ENCODE results near the gene CDH4.

Gene CDH4

GRCh38 chr20:61733216-61733615 is 481.2 kb downstream of the CDH4 start:
- Histone ChIP-seq H3K4me2 (ENCODE audit: low read length) (no peak overlapping the region), H3K4ac (ENCODE audit: low read depth, low read length) (no peak overlapping the region), H3K4me1 (ENCODE audit: control insufficient read depth, low read depth, low read length) (no peaks in the 10 kb centered on the region), H2BK120ac (ENCODE audit: low read depth, low read length) (no peak overlapping the region), H3K56ac (ENCODE audit: low read length) (no peak overlapping the region), H4K5ac (ENCODE audit: low read length) (no peak overlapping the region), H3K27ac (ENCODE audit: low read depth, low read length) (no peak overlapping the region), H3K36me3 (ENCODE audit: control insufficient read depth, insufficient read depth, low read length) (no peaks in the 10 kb centered on the region), H2BK15ac (replicated peaks; ENCODE audit: low read depth) (no peak overlapping the region), H2BK5ac (ENCODE audit: low read length) (no peak overlapping the region), H3K9ac (ENCODE audit: low read length) (no peak overlapping the region), H3K4me3 (ENCODE audit: low read length) (no peak overlapping the region), H3K23ac (ENCODE audit: low read length) (no peak overlapping the region), H3K18ac (ENCODE audit: low read length) (no peak overlapping the region), H3K27me3 (ENCODE audit: insufficient read depth, low read length, poor library complexity) (no peaks in the 10 kb centered on the region), H3K79me2 (ENCODE audit: control insufficient read depth, insufficient read depth, low read length) (no peaks in the 10 kb centered on the region), H4K8ac (ENCODE audit: low read depth, low read length) (no peak overlapping the region), H2AK5ac (ENCODE audit: low read length) (no peak overlapping the region), H3K79me1 (ENCODE audit: low read length) (no peaks in the 10 kb centered on the region)
- no peak for DNase-seq
- WGBS (ENCODE audit: extremely low coverage, insufficient coverage, low lambda C conversion rate) = no CpG with 5 or more reads among the region's 13 CpGs

- Histone ChIP-seq H3K79me1 (ENCODE audit: low read length) (no peaks in the 10 kb centered on the region), H4K8ac (ENCODE audit: low read depth, low read length) (no peak overlapping the region), H3K23ac (ENCODE audit: low read length) (no peak overlapping the region), H4K5ac (ENCODE audit: low read length) (no peak overlapping the region), H3K27ac (ENCODE audit: low read depth, low read length) (no peak overlapping the region), H2AK5ac (ENCODE audit: low read length) (no peak overlapping the region), H3K4ac (ENCODE audit: low read depth, low read length) (no peak overlapping the region), H3K79me2 (ENCODE audit: control insufficient read depth, insufficient read depth, low read length) (no peaks in the 10 kb centered on the region), H3K27me3 (ENCODE audit: insufficient read depth, low read length, poor library complexity) (no peaks in the 10 kb centered on the region), H3K9ac (ENCODE audit: low read length) (no peak overlapping the region), H3K18ac (ENCODE audit: low read length) (no peak overlapping the region), H3K4me2 (ENCODE audit: low read length) (no peak overlapping the region), H2BK120ac (ENCODE audit: low read depth, low read length) (no peak overlapping the region), H3K56ac (ENCODE audit: low read length) (no peak overlapping the region), H2BK5ac (ENCODE audit: low read length) (no peak overlapping the region), H3K36me3 (ENCODE audit: control insufficient read depth, insufficient read depth, low read length) (no peaks in the 10 kb centered on the region), H3K4me1 (ENCODE audit: control insufficient read depth, low read depth, low read length) (no peaks in the 10 kb centered on the region), H2BK15ac (replicated peaks; ENCODE audit: low read depth) (no peak overlapping the region), H3K4me3 (ENCODE audit: low read length) (no peak overlapping the region)
- WGBS (ENCODE audit: extremely low coverage, insufficient coverage, low lambda C conversion rate) = no CpG with 5 or more reads among the region's 28 CpGs
- no peak for DNase-seq
Measured at GRCh38 chr20:61733891-61734732, 482.1 kb downstream of the CDH4 start.

GRCh38 chr20:61734733-61735502 is 482.9 kb downstream of the CDH4 start:
- no peak overlapping the region for H3K23ac ChIP-seq (ENCODE audit: low read length)
- no peak overlapping the region for H3K4me3 ChIP-seq (ENCODE audit: low read length)
- no peak overlapping the region for H3K9ac ChIP-seq (ENCODE audit: low read length)
- H3K79me1 ChIP-seq (ENCODE audit: low read length) = no peaks in the 10 kb centered on the region
- H3K79me2 ChIP-seq (ENCODE audit: control insufficient read depth, insufficient read depth, low read length) = no peaks in the 10 kb centered on the region
- no peak overlapping the region for H3K27ac ChIP-seq (ENCODE audit: low read depth, low read length)
- no peak overlapping the region for H2BK15ac ChIP-seq (replicated peaks; ENCODE audit: low read depth)
- no peak overlapping the region for H3K18ac ChIP-seq (ENCODE audit: low read length)
- H4K5ac ChIP-seq (ENCODE audit: low read length) = no peak overlapping the region
- DNase-seq = no peak
- H3K36me3 ChIP-seq (ENCODE audit: control insufficient read depth, insufficient read depth, low read length) = no peaks in the 10 kb centered on the region
- H4K8ac ChIP-seq (ENCODE audit: low read depth, low read length) = no peak overlapping the region
- no peak overlapping the region for H3K4me2 ChIP-seq (ENCODE audit: low read length)
- H3K4me1 ChIP-seq (ENCODE audit: control insufficient read depth, low read depth, low read length) = no peaks in the 10 kb centered on the region
- H3K4ac ChIP-seq (ENCODE audit: low read depth, low read length) = no peak overlapping the region
- H2BK120ac ChIP-seq (ENCODE audit: low read depth, low read length) = no peak overlapping the region
- no peak overlapping the region for H2BK5ac ChIP-seq (ENCODE audit: low read length)
- no CpG with 5 or more reads among the region's 26 CpGs for WGBS (ENCODE audit: extremely low coverage, insufficient coverage, low lambda C conversion rate)
- no peak overlapping the region for H3K56ac ChIP-seq (ENCODE audit: low read length)
- no peak overlapping the region for H2AK5ac ChIP-seq (ENCODE audit: low read length)
- H3K27me3 ChIP-seq (ENCODE audit: insufficient read depth, low read length, poor library complexity) = no peaks in the 10 kb centered on the region

- no CpG with 5 or more reads among the region's 11 CpGs for whole genome bisulfite sequencing (ENCODE audit: extremely low coverage, insufficient coverage, low lambda C conversion rate)
- H3K27me3 ChIP-seq (ENCODE audit: insufficient read depth, low read length, poor library complexity) = no peaks in the 10 kb centered on the region
- H3K56ac ChIP-seq (ENCODE audit: low read length) = no peak overlapping the region
- no peak overlapping the region for H2BK15ac ChIP-seq (replicated peaks; ENCODE audit: low read depth)
- H3K36me3 ChIP-seq (ENCODE audit: control insufficient read depth, insufficient read depth, low read length) = no peaks in the 10 kb centered on the region
- H2AK5ac ChIP-seq (ENCODE audit: low read length) = no peak overlapping the region
- no peak overlapping the region for H3K27ac ChIP-seq (ENCODE audit: low read depth, low read length)
- H3K4me1 ChIP-seq (ENCODE audit: control insufficient read depth, low read depth, low read length) = no peaks in the 10 kb centered on the region
- DNase-seq = no peak
- no peak overlapping the region for H4K5ac ChIP-seq (ENCODE audit: low read length)
- H3K9ac ChIP-seq (ENCODE audit: low read length) = no peak overlapping the region
- no peak overlapping the region for H4K8ac ChIP-seq (ENCODE audit: low read depth, low read length)
- no peak overlapping the region for H3K18ac ChIP-seq (ENCODE audit: low read length)
- H3K79me1 ChIP-seq (ENCODE audit: low read length) = no peaks in the 10 kb centered on the region
- no peak overlapping the region for H3K4me2 ChIP-seq (ENCODE audit: low read length)
- no peak overlapping the region for H3K4ac ChIP-seq (ENCODE audit: low read depth, low read length)
- H2BK120ac ChIP-seq (ENCODE audit: low read depth, low read length) = no peak overlapping the region
- no peak overlapping the region for H2BK5ac ChIP-seq (ENCODE audit: low read length)
- no peaks in the 10 kb centered on the region for H3K79me2 ChIP-seq (ENCODE audit: control insufficient read depth, insufficient read depth, low read length)
- no peak overlapping the region for H3K4me3 ChIP-seq (ENCODE audit: low read length)
- H3K23ac ChIP-seq (ENCODE audit: low read length) = no peak overlapping the region
Measured at GRCh38 chr20:61735503-61735785, 483.4 kb downstream of the CDH4 start.

- WGBS (ENCODE audit: extremely low coverage, insufficient coverage, low lambda C conversion rate) = no CpG with 5 or more reads among the region's 10 CpGs
- no peak overlapping the region for H2BK5ac ChIP-seq (ENCODE audit: low read length)
- H3K9ac ChIP-seq (ENCODE audit: low read length) = no peak overlapping the region
- H3K27ac ChIP-seq (ENCODE audit: low read depth, low read length) = no peak overlapping the region
- H3K56ac ChIP-seq (ENCODE audit: low read length) = no peak overlapping the region
- no peak overlapping the region for H3K4ac ChIP-seq (ENCODE audit: low read depth, low read length)
- no peak overlapping the region for H4K5ac ChIP-seq (ENCODE audit: low read length)
- H2BK120ac ChIP-seq (ENCODE audit: low read depth, low read length) = no peak overlapping the region
- no peak overlapping the region for H2BK15ac ChIP-seq (replicated peaks; ENCODE audit: low read depth)
- no peaks in the 10 kb centered on the region for H3K27me3 ChIP-seq (ENCODE audit: insufficient read depth, low read length, poor library complexity)
- no peaks in the 10 kb centered on the region for H3K79me1 ChIP-seq (ENCODE audit: low read length)
- H4K8ac ChIP-seq (ENCODE audit: low read depth, low read length) = no peak overlapping the region
- no peaks in the 10 kb centered on the region for H3K36me3 ChIP-seq (ENCODE audit: control insufficient read depth, insufficient read depth, low read length)
- DNase-seq = no peak
- H3K4me1 ChIP-seq (ENCODE audit: control insufficient read depth, low read depth, low read length) = no peaks in the 10 kb centered on the region
- no peak overlapping the region for H3K4me2 ChIP-seq (ENCODE audit: low read length)
- H3K23ac ChIP-seq (ENCODE audit: low read length) = no peak overlapping the region
- H3K18ac ChIP-seq (ENCODE audit: low read length) = no peak overlapping the region
- no peak overlapping the region for H2AK5ac ChIP-seq (ENCODE audit: low read length)
- H3K4me3 ChIP-seq (ENCODE audit: low read length) = no peak overlapping the region
- no peaks in the 10 kb centered on the region for H3K79me2 ChIP-seq (ENCODE audit: control insufficient read depth, insufficient read depth, low read length)
Measured at GRCh38 chr20:61736001-61736635, 484.1 kb downstream of the CDH4 start.

Measured in mesendoderm (in vitro differentiated cells).